Measurements from ENCODE around the gene PRKAA1.

GRCh38 chr5:40716590-40716989 is 81.6 kb downstream of the PRKAA1 start:
- TF ChIP-seq CTCF (IDR thresholded peaks at IDR 0.05) (no peak), EZH2 (IDR thresholded peaks at IDR 0.05; ENCODE audit: borderline replicate concordance, insufficient read depth, low read depth, low read length, poor library complexity, severe bottlenecking) (no peak)
